Measurements from ENCODE around the gene ASPDH.

ASPDH gene

DNA sequence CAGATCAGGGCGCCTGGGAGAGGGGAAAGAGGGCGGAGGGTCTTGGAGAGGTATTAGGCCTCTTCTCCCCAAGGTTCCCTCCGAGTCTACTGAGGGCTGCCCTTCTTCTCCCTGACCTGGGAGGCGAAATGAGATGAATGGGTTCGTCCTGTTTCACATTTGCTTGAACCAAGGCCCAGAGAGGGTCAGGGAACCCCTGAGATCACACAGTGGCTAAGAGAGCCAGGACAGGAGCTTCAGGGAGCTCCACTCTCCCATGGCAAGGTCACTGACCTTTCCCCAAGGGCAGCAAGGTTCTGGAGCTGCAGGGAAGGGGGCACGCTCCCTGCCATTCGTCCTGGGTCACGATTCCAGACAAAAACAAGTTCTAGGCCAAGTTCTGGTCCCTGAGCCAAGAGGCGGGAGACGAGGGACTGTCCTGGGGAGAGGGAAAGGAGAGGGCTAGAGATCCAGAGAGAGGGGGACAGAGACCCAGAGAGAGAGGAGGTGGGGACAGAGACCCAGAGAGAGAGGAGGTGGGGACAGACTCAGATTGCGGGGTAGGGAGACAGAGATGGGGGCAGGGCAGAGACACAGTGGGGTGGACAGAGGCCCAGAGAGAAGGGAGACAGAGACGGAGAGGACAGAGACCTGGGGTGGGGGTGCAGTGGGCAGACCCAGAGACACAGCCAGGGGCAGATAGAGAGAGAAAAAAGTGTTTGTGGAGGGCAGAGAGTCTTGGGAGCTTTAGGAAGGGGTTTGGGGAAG, 541 bp downstream of the ASPDH start:
- DNase-seq: no peak

DNA sequence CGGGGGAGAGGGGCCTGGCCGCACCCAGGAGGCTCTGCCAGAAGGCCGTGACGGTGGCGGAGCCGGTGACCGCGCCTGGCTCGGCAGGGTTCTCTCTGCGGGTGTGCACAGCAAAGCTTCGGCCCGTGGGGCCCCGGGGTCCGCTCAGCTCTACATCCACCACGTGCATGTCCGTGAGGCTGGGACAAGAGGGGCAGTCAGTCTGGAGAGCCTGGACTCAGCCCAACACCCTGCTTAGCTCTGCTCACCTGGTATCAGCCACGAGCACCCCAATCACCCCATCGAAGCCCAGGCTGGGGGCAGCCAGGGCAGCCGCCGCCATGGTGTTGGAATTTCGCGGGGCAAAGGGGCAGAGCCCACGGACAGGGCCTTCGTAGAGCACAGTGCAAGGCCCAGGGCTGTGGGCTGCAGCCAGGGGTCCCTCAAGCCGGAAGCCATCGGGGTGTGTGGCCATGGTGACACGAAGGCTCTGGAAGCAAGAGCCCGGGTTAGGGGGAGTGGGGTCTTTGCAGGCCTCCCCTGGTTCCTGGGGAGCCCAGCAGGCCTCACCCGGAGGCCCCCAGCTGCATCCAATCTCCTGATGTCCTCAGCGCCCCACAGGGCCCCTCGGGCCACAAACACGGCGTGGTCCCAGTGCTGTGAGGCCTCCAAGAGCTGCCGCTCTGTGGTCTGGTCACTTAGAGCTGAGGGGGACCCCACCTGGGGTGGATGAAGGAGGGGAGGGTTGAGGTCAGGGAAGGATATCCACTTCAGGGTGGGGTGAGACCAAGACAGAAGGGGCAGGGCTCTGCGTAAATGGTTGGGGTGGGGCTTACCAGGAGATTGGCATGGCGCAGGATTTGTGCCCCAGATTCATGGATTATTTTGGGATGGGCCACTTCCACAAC, 1.4 kb downstream of the ASPDH start:
- no peak for DNase-seq

- DNase-seq: peak; percentile 91 to 95
These were observed 2.5 kb downstream of the ASPDH start, which contains the start of gene JOSD2 for GRCh38 chr19:50511069-50511822. TSS of gene JOSD2 (minus strand) at chr19:50511191. CDS start at chr19:50510431, 760 bp downstream.

GRCh38 chr19:50510700-50511068, 3.0 kb downstream of the ASPDH start:
- DNase-seq: peak in 1 of 2 experiments; percentile 60

DNA sequence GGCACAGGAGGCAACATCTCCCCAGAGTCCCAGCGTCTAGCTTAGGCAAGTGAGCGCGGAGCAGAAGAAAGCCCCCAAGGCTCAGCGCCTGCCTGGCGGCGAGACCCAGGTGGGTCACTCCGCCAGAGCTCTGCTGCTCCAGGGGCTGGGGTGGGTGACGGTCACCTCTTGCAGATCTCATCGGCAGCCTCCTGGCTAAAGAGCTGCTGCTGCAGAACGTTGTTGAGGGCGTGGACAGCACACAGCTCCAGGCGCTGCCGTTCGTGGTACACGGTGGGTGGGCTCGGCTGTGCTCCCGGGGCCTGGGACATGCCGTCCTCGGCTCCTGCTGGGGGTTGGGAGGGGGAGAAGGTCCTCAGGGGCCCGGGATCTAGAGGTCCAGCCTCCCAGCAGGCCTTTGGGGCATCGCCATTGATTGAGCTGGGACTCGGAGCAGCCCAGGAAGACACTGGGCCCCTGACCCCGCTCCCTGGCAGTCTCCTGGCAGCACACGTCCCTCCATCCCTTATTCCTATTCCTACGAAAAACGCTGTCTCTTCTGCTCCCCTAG, 3.5 kb downstream of the ASPDH start:
- DNase-seq: no peak

GRCh38 chr19:50509366-50509765, 4.3 kb downstream of the ASPDH start:
- no peak for DNase-seq

GRCh38 chr19:50508843-50509190, 4.9 kb downstream of the ASPDH start:
- no peak for DNase-seq

- DNase-seq: no peak
These were observed 6.3 kb downstream of the ASPDH start for GRCh38 chr19:50507376-50507775.

DNA sequence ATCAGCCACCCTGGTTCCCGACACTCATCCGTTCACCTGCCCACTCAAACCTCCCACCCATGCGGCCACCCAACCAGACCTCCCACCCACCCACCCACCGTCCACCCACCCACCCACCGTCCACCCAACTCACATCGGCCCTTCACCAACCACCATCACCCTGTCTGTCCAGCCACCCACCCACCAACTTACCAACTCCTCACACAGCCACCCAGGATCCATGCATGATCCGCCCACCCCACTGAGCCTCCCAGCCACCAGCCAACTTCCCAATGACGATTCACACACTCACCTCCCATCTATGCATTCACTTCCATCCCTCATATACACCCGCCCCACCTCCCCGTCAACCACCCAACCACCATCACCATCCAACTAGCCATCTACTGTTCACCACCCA, 7.0 kb downstream of the ASPDH start:
- DNase-seq: no peak

DNA sequence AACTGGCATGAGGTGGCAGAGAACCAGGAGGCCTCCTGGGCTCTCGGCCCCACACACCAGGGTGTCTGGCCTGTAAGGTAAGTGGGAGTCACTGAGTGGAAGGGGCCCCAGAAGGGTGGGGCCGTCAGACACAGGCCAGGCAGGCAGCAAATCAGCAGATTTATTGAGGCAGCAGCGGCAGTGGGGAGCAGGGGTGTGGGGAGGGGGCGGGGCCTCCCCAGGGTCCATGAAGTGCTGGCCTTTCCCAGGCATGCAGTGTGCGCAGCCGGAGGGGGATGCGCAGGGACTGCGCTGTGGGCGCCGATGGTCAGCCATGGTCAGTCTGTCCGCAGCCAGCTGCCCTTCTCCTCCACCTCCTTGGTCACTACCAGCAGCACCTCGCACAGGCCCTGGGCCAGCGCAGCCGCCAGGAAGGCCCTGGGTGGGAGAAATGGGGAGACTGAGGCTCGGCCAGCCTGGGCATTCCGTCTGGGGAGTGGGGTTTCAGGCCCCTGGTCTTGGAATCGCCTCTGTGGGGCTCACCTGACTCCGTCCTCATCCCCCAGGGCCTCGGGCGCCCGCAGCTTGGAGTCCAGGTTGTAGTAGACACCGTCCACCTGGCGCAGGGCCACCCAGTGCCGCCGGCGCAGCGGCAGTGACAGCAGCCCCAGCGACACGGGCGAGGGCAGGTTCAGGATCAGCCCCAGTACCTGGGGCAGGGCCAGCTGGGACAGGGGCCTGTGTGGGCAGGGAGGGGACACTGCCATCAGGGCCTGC, 7.7 kb downstream of the ASPDH start:
- DNase-seq: no peak

DNA sequence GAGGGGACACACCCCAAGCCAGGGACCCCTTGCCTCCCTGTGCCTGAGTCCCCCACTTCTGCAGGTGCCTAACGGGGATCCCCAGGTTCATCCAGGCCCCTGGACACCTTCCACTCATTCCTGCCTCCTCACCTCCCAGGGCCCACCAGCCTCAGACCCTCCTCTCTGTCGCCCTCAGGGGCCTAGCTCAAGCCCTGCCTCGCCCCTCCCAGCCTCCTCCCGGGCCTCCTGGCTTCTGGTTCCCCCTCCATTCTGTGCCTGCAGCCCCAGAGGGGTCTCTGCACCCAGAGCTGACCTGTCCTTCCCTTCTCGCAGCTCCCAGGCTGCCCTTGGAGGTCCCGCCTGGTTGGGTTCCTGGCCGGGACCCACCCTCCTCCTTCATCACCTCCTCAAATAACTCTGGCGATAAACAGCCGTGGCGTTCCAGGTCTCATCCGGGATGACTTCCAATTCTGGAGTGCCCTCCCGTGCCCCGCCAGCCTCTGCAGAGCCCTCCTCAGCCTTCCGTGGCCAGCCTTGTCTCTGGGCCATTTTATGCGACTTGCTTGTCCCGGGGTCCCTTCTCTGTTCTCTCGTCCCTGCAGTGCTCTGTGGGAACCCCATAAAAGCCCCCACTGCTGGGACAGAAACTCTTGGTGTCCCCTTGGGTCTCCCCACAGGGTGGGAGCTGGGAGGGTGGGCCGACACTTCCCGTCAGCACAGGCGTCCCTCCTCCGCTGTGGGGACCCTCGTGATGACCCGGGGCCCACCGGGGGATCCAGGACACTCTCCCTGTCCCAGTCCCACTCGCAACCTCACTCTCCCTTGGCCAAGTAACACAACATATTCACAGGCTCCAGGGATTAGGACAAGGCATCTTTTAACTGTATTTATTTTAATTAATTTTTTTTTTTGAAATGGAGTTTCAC, 11.9 kb downstream of the ASPDH start:
- DNase-seq: no peak

DNA sequence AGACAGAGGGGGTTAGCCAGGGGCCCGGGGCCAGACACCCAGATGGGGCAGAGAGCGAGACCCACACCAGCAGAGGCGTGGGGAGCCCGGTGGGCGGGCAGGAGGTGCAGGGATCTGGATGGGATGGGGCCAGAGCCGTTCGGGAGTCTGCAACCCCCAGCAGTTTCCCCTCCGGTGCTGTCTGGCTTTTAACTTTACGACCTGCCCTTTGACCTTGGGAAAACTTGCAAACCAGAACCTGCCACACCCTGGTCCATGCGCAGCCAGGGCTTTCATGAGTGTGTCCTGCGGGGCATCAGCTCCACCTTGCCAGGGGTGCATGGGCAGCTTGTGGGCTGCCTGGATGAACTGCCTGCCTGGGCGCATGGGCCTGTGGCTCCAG, 12.5 kb downstream of the ASPDH start:
- DNase-seq: no peak

DNA sequence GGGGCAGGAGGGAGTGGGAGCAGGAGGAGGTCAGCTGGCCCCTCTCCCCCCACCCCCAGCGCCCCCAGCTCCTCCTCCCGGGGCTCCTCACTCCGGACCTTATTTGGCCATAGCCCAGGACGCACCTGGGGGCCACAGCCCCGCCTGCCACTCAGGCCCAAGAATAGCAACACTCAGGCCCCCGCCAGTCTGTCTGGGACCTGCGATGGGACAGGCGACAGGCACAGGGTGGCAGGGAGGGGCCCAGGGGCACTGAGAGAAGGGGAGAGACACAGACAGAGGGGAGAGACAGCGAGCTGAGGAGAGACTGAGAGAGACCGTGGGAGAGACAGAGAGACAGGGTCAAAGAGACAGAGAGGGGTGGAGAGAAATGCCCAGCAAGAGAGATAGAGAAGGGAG, 13.0 kb downstream of the ASPDH start:
- no peak for DNase-seq

- DNase-seq: no peak
These were observed 13.5 kb downstream of the ASPDH start for GRCh38 chr19:50500060-50500752.

DNA sequence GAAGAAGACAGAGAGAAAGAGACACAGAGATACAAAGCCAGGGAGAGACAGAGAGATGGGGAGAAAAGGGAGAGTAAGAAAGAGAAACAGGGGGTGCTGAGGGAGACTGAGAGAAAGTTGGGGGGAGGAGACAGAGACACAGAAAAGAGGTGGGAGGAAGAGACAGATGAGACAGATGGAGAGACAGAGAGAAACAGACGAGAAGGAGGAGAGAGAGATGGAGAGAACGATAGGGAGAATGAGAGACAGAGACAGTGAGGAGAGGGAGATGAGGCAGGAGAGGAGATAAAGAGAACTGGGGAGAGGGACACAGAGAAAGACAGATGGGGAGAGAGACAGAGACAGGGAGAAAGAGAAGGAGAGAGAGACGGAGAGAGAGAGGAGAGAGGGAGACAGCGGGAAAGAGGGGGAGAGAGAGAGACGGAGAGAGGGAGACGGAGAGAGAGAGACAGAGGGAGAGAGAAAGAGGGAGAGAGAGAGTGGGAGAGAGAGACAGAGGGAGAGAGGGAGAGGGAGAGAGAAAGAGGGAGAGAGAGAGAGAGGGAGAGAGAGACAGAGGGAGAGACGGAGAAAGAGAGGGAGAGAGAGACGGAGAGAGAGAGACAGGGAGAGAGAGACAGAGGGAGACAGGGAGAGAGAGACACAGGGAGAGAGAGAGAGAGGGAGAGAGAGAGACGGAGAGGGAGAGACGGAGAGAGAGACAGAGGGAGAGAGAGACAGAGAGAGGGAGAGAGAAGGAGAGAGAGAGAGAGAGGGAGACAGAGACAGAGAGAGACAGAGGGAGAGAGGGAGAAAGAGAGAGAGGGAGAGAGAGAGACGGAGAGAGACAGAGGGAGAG, 15.3 kb downstream of the ASPDH start:
- DNase-seq: no peak

DNA sequence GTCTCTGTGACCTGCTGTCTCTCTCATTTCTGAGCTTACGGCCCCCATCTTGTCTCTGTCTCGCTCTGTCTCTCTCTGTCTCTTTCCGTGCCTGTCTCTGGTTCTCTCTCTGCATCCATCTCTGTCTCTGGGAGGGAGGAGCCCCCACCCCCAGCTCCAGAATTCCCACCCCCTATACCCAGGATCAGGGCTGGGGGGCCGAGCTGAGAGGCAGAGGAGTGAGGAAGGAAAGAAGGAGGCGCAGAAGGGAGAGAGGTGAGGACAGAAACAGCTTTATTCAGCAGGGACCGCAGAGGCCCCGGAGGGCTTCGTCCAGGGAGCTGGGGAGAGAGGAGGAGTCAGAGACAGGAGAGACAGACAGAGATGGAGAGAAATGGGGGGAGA, 16.7 kb downstream of the ASPDH start:
- DNase-seq: no peak

DNA sequence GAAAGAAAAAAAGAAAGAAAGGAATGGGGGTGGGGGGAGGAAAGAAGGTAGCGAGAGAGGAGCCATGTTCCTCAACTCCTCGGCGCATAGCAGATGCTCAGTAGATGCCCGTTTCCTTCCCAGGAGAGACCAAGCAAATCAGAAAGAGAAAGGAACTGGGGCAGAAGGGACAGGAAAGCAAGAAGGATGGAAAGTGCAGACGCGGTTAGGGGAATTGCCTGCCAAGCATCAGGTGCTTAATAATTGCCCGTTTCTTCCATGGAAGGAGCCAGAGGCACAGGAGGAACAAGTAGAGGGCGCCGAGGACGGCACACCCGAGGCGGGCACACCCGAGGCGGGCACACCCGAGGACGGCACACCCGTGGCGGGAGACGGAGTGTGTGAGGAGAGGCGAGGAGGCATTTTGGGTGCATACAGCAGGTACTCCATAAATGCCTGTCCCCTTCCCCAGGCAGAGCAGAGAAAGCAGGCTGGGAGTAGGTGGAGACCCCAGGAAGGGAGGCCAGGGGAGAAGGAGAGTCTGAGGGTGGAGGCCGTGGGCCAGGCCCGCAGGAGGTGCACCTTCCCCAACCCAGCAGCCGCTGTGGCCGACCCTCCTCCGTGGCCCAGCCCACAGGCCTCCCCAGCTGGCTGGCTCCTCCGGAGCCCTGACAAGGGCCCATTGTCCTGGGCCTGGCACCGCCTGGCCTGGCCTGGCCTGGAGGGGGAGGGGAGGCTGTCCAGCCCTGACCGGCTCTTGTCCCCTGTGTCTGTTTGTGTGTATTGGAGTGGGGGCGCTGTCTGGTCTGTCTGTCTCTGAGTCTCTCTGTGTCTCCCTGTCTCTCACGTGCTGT, 17.3 kb downstream of the ASPDH start:
- no peak for DNase-seq

DNA sequence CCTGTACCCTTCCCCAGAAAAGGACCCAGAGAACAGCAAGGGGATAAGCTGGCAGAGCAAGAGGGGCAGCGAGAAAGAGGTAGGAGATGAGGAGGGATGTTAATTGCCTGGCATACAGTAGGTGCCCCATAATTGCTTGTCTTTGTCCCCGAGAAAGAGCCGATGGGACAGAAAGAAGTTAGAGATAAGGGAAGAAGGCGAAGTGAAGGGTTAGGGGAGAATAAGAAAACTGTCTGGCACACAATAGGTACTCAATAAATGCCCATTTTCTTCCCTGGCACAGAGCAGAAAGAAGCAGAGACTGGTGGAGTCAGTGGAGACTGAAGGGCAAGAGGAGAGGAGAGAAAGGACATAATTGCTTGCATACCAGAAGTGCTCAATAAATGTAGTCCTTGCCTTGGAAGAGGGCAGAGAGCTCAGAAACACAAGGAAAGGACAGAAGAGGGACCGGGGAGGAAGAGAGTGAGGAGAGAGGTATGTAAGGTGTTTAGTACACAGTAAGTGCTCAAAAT, 18.6 kb downstream of the ASPDH start:
- DNase-seq: no peak

Measured in NCI-H187 (cell line).